Gastrocnemius medialis (tissue), 4 donors: Measurements from ENCODE around the gene PCCA. TPM values are rescaled to one million over a fixed set of nuclear protein-coding genes. Genes with fewer than 3 reads are reported as not detected.
"Not testable (repeated sequence)": the region's sequence is repeated elsewhere in the genome, so short reads cannot be mapped to it uniquely, and the experiment has no call there.

Experiments used
- ATAC-seq, 2 donors: fragments of 150-250 bp; one replicate each; pipeline ENCODE4 v1.9.1; 2016
- DNase-seq, 2 donors: peaks; one replicate each; pipeline ENCODE4 v3.0.0-alpha.2; 2019
- H3K27ac ChIP-seq, 4 donors: fragments of 200-600 bp; sonication (generic); 1 replicate in 1 of 4; 2 replicates in 3 of 4; pipeline ENCODE4 v1.5.1; 2016 to 2018; ENCODE audit warnings: mild to moderate bottlenecking in 2 of 4, moderate library complexity in 1 of 4
- H3K27me3 ChIP-seq, 3 donors: fragments of 200-600 bp; sonication (generic) in 2 of 3; 1 replicate in 1 of 3; 2 replicates in 2 of 3; pipeline versions ENCODE4 v1.5.1 to v1.6.0; 2016 to 2019; ENCODE audit warnings: mild to moderate bottlenecking in 1 of 3, moderate library complexity in 1 of 3
- H3K36me3 ChIP-seq, 2 donors: fragments of 200-600 bp; sonication (generic) in 1 of 2; one replicate each; pipeline ENCODE4 v1.5.1; 2017 to 2018
- H3K4me1 ChIP-seq, 2 donors: fragments of 200-600 bp; sonication (generic) in 1 of 2; one replicate each; pipeline ENCODE4 v1.5.1; 2016 to 2017; ENCODE audit warnings: mild to moderate bottlenecking in 2 of 2
- H3K4me3 ChIP-seq, 4 donors: fragments of 200-600 bp; sonication (generic) in 3 of 4; 1 replicate in 1 of 4; 2 replicates in 3 of 4; pipeline ENCODE4 v1.5.1; 2016 to 2019; ENCODE audit warnings: mild to moderate bottlenecking in 2 of 4
- H3K9me3 ChIP-seq, 3 donors: fragments of 200-600 bp; sonication (generic) in 2 of 3; 1 replicate in 1 of 3; 2 replicates in 2 of 3; pipeline ENCODE4 v1.5.1; 2016 to 2019
- POLR2A ChIP-seq, 2 donors: fragments of 450-650 bp; IDR thresholded peaks; one replicate each; pipeline ENCODE4 v1.6.1; 2017; ENCODE audit warnings: antibody characterized with exemption in 2 of 2, mild to moderate bottlenecking in 2 of 2, moderate library complexity in 2 of 2
- in situ Hi-C, 4 donors: fragments of 200-750 bp; cut with MboI; loops; one replicate each; pipeline versions ENCODE4 v1.15.0 to v1.8.0; 2017; ENCODE audit warnings: low sequenced_read_pairs in 4 of 4
- intact Hi-C: fragments of 100-400 bp; cut with DNase I; formaldehyde crosslinking; loops from one replicate; pipeline ENCODE4 v1.15.1; 2023; ENCODE audit warnings: low total_unique reads
- total RNA-seq, 4 donors: library from RNA; depleted of rRNA; stranded (reverse); fragments of >200 nt; gene quantifications; one replicate each; pipeline versions ENCODE4 v1.1.0 to v1.2.3, GENCODE V29; 2016
- TF ChIP-seq, protein P1 (sequence below), 5 experiments: fragments of 450-650 bp in 3 of 5; fragments of 200-600 bp in 2 of 5; sonication (generic) in 2 of 5; IDR thresholded peaks in 4 of 5; conservative IDR thresholded peaks in 1 of 5; 1 replicate in 4 of 5; 2 replicates in 1 of 5; pipeline ENCODE4 v1.5.1; 2016 to 2019; ENCODE audit warnings: antibody characterized with exemption in 5 of 5, mild to moderate bottlenecking in 3 of 5, moderate library complexity in 3 of 5

The PCCA gene
- total RNA-seq, 4 donors from 2014 or later: 7.5 to 19.5 (median 10.8) TPM

GRCh38 chr13:100314132-100314910 lies 225.4 kb downstream of the PCCA start:
- Histone ChIP-seq H3K9me3 (no peaks in the 10 kb centered on the region), H3K4me3 (no peak overlapping the region), H3K27ac (no peak overlapping the region), H3K36me3 (no peaks in the 10 kb centered on the region), H3K27me3 (no peaks in the 10 kb centered on the region), H3K4me1 (no peaks in the 10 kb centered on the region)
- intact Hi-C loops (no loop called here), in situ Hi-C loops (no loop called here)
- DNase-seq (no peak), ATAC-seq (no peak)
- TF ChIP-seq, protein P1, sequence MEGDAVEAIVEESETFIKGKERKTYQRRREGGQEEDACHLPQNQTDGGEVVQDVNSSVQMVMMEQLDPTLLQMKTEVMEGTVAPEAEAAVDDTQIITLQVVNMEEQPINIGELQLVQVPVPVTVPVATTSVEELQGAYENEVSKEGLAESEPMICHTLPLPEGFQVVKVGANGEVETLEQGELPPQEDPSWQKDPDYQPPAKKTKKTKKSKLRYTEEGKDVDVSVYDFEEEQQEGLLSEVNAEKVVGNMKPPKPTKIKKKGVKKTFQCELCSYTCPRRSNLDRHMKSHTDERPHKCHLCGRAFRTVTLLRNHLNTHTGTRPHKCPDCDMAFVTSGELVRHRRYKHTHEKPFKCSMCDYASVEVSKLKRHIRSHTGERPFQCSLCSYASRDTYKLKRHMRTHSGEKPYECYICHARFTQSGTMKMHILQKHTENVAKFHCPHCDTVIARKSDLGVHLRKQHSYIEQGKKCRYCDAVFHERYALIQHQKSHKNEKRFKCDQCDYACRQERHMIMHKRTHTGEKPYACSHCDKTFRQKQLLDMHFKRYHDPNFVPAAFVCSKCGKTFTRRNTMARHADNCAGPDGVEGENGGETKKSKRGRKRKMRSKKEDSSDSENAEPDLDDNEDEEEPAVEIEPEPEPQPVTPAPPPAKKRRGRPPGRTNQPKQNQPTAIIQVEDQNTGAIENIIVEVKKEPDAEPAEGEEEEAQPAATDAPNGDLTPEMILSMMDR (IDR thresholded peaks at IDR 0.05 in 4 of 5, conservative IDR thresholded peaks at IDR 0.05 in 1 of 5): no peak
- TF ChIP-seq POLR2A (IDR thresholded peaks at IDR 0.05): no peak

GRCh38 chr13:100315522-100315921 lies 226.6 kb downstream of the PCCA start:
- in situ Hi-C loops (no loop called here), intact Hi-C loops (no loop called here)
- Histone ChIP-seq H3K9me3 (no peaks in the 10 kb centered on the region), H3K4me1 (no peaks in the 10 kb centered on the region), H3K27me3 (no peaks in the 10 kb centered on the region), H3K36me3 (no peaks in the 10 kb centered on the region), H3K27ac (no peak overlapping the region), H3K4me3 (no peak overlapping the region)
- TF ChIP-seq, protein P1 (IDR thresholded peaks at IDR 0.05 in 4 of 5, conservative IDR thresholded peaks at IDR 0.05 in 1 of 5): no peak
- TF ChIP-seq POLR2A (IDR thresholded peaks at IDR 0.05): no peak
- ATAC-seq: no peak
- no peak for DNase-seq

GRCh38 chr13:100318473-100318872 lies 229.6 kb downstream of the PCCA start:
- H3K4me1 ChIP-seq, H3K4me3 ChIP-seq, intact Hi-C loops, ATAC-seq, DNase-seq, H3K27ac ChIP-seq, H3K9me3 ChIP-seq, H3K27me3 ChIP-seq, in situ Hi-C loops: not testable (repeated sequence)
- peaks cover 0 to 12% of the 10 kb centered on the region in 2 donors for H3K36me3 ChIP-seq

- no peak overlapping the region for H3K27ac ChIP-seq
- no peak overlapping the region for H3K4me3 ChIP-seq
- H3K9me3 ChIP-seq: no peaks in the 10 kb centered on the region
- ATAC-seq (no peak), DNase-seq (no peak)
- H3K27me3 ChIP-seq: no peaks in the 10 kb centered on the region
- in situ Hi-C loops (no loop called here), intact Hi-C loops (no loop called here)
- TF ChIP-seq, protein P1 (IDR thresholded peaks at IDR 0.05 in 4 of 5, conservative IDR thresholded peaks at IDR 0.05 in 1 of 5): no peak
- TF ChIP-seq POLR2A (IDR thresholded peaks at IDR 0.05): no peak
- peaks cover 0 to 17% of the 10 kb centered on the region in 2 donors for H3K36me3 ChIP-seq
- no peaks in the 10 kb centered on the region for H3K4me1 ChIP-seq
Measured at GRCh38 chr13:100323937-100324336, 235.0 kb downstream of the PCCA start.

- Histone ChIP-seq H3K27me3 (no peaks in the 10 kb centered on the region), H3K4me1 (no peaks in the 10 kb centered on the region), H3K9me3 (no peaks in the 10 kb centered on the region), H3K4me3 (no peak overlapping the region), H3K36me3 (peaks cover 0 to 17% of the 10 kb centered on the region in 2 donors), H3K27ac (no peak overlapping the region)
- in situ Hi-C loops: no loop called here
- no peak for ATAC-seq
- no peak for TF ChIP-seq POLR2A (IDR thresholded peaks at IDR 0.05)
- TF ChIP-seq, protein P1 (IDR thresholded peaks at IDR 0.05 in 4 of 5, conservative IDR thresholded peaks at IDR 0.05 in 1 of 5): no peak
- intact Hi-C loops: no loop called here
- DNase-seq: no peak
Measured at GRCh38 chr13:100330662-100331061, 241.8 kb downstream of the PCCA start.
